ENCODE measurements around the gene TUT4.

GRCh38 chr1:52416811-52417210, 136.1 kb downstream of the TUT4 start:
- TF ChIP-seq EZH2 (IDR thresholded peaks at IDR 0.05) = no peak
- TF ChIP-seq, protein P1, sequence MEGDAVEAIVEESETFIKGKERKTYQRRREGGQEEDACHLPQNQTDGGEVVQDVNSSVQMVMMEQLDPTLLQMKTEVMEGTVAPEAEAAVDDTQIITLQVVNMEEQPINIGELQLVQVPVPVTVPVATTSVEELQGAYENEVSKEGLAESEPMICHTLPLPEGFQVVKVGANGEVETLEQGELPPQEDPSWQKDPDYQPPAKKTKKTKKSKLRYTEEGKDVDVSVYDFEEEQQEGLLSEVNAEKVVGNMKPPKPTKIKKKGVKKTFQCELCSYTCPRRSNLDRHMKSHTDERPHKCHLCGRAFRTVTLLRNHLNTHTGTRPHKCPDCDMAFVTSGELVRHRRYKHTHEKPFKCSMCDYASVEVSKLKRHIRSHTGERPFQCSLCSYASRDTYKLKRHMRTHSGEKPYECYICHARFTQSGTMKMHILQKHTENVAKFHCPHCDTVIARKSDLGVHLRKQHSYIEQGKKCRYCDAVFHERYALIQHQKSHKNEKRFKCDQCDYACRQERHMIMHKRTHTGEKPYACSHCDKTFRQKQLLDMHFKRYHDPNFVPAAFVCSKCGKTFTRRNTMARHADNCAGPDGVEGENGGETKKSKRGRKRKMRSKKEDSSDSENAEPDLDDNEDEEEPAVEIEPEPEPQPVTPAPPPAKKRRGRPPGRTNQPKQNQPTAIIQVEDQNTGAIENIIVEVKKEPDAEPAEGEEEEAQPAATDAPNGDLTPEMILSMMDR (IDR thresholded peaks at IDR 0.05) = no peak
